ENCODE results near the gene HHATL. TPM values are rescaled to one million over a fixed set of nuclear protein-coding genes. Genes with fewer than 3 reads are reported as not detected.

HHATL gene
- total RNA-seq, 1 donor from 2014 or later: 1.0 TPM

DNA sequence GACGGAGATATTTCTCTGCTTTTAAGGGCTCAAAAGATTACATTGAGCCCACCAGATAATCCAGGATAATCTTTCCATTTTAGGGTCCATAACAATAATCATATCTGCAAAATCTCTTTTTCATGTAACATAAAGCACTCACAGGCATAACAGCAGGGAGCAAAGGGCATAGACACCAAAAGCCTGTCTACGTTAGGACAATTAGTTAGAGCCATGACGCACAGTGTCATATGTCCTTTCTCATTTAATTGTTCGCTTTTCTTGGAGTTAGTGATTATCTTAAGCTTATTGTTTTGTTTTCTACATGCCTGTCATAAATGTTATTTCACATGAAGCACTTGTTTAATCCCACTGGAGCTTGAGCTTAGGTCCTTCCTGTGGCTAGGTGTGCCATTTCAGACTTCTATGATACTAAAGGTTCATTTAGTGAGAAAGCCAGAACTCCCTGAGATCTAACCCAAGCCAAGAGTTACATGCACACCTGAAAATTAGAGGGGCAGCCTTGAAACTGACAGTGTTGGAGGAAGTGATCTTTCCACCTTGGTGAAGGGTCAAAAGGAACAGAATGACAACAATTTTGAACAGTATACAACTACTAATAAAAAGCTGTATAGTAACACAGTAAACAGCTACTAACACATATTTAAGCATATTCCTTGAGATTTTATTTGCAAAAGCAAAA, 11.7 kb upstream of the HHATL start:
- no peak for DNase-seq
- intact Hi-C loops (cut with DNase I): no loop called here

GRCh38 chr3:42713747-42714146, 11.1 kb upstream of the HHATL start:
- TF ChIP-seq, protein P1, sequence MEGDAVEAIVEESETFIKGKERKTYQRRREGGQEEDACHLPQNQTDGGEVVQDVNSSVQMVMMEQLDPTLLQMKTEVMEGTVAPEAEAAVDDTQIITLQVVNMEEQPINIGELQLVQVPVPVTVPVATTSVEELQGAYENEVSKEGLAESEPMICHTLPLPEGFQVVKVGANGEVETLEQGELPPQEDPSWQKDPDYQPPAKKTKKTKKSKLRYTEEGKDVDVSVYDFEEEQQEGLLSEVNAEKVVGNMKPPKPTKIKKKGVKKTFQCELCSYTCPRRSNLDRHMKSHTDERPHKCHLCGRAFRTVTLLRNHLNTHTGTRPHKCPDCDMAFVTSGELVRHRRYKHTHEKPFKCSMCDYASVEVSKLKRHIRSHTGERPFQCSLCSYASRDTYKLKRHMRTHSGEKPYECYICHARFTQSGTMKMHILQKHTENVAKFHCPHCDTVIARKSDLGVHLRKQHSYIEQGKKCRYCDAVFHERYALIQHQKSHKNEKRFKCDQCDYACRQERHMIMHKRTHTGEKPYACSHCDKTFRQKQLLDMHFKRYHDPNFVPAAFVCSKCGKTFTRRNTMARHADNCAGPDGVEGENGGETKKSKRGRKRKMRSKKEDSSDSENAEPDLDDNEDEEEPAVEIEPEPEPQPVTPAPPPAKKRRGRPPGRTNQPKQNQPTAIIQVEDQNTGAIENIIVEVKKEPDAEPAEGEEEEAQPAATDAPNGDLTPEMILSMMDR (IDR thresholded peaks at IDR 0.05): no peak
- ATAC-seq (peak in 1 of 2 donors; percentile 54), DNase-seq (no peak)
- H3K27me3 ChIP-seq (ENCODE audit: low read depth): no peaks in the 10 kb centered on the region
- H3K9me3 ChIP-seq: no peaks in the 10 kb centered on the region
- no peaks in the 10 kb centered on the region for H3K36me3 ChIP-seq
- no peak overlapping the region for H3K27ac ChIP-seq
- no peaks in the 10 kb centered on the region for H3K4me1 ChIP-seq
- intact Hi-C loops (cut with DNase I): no loop called here
- H3K4me3 ChIP-seq: no peak overlapping the region

More for the DNA sequence above, 11.7 kb upstream of the HHATL start:
- TF ChIP-seq, protein P1 (IDR thresholded peaks at IDR 0.05): no peak
- Histone ChIP-seq H3K36me3 (no peaks in the 10 kb centered on the region), H3K27me3 (ENCODE audit: low read depth) (no peaks in the 10 kb centered on the region), H3K4me3 (no peak overlapping the region), H3K27ac (no peak overlapping the region), H3K4me1 (no peaks in the 10 kb centered on the region), H3K9me3 (no peaks in the 10 kb centered on the region)
- no peak for ATAC-seq

- no peak overlapping the region for H3K27ac ChIP-seq
- DNase-seq (no peak), ATAC-seq (no peak)
- intact Hi-C loops (cut with DNase I): no loop called here
- no peaks in the 10 kb centered on the region for H3K4me1 ChIP-seq
- H3K27me3 ChIP-seq (ENCODE audit: low read depth): no peaks in the 10 kb centered on the region
- no peaks in the 10 kb centered on the region for H3K9me3 ChIP-seq
- TF ChIP-seq, protein P1 (IDR thresholded peaks at IDR 0.05): no peak
- H3K4me3 ChIP-seq: no peak overlapping the region
- H3K36me3 ChIP-seq: no peaks in the 10 kb centered on the region
These were observed 10.2 kb upstream of the HHATL start for GRCh38 chr3:42712688-42713372.

GRCh38 chr3:42712344-42712648, 9.7 kb upstream of the HHATL start:
- ATAC-seq: no peak
- H3K27ac ChIP-seq: no peak overlapping the region
- DNase-seq: no peak
- H3K4me1 ChIP-seq: no peaks in the 10 kb centered on the region
- no peaks in the 10 kb centered on the region for H3K36me3 ChIP-seq
- TF ChIP-seq, protein P1 (IDR thresholded peaks at IDR 0.05): no peak
- H3K4me3 ChIP-seq: no peak overlapping the region
- intact Hi-C loops (cut with DNase I): no loop called here
- no peaks in the 10 kb centered on the region for H3K27me3 ChIP-seq (ENCODE audit: low read depth)
- H3K9me3 ChIP-seq: no peaks in the 10 kb centered on the region

DNA sequence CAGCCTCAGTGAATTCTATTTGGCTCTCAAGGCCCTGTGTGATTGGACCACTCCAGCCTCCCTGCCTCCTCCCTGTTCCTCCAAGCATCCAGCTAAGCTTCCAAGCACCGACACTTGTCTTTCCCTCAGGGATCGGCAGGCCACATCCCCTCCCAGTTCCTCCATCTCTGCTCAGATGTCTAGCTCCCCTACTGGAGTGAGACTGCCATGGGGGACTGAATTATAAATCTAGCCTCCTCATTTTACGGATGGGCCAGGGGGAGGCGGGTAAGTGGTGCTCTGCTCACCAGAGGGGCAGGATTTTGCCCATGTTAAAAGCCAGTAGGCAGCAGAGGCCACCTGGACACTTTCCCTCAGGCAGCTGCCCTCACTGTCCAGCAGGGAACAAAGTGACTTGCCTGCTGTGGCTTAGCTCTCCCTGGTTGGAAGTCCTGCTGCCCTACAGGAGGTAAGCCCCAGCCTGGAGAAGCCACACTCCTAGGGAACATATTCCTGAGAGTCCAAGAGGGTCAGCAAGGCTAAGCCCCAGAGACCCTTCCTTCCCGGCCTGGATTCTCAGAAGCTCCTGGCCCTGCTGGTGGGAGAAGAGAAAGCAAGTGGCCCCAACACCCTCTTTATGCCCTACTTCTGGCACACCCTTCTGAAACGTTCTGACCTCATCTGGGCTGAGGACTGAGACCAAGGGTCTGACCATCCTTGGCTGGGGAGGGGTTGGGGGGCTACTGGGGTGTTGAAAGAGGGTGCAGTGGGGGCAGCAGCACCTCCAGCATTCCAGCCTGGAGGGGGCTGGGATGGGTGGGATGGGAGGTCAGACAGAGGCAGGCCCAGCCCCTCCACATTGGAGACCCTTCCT, 9.1 kb upstream of the HHATL start:
- no peaks in the 10 kb centered on the region for H3K4me1 ChIP-seq
- TF ChIP-seq, protein P1 (IDR thresholded peaks at IDR 0.05): no peak
- DNase-seq: no peak
- H3K27ac ChIP-seq: no peak overlapping the region
- no peaks in the 10 kb centered on the region for H3K9me3 ChIP-seq
- intact Hi-C loops (cut with DNase I): no loop called here
- H3K27me3 ChIP-seq (ENCODE audit: low read depth): no peaks in the 10 kb centered on the region
- no peak for ATAC-seq
- H3K4me3 ChIP-seq: no peak overlapping the region
- H3K36me3 ChIP-seq: no peaks in the 10 kb centered on the region

All from lower lobe of right lung (tissue), 2 donors.